A673 (cell line): ENCODE data around the gene QKI. TPM values are rescaled to one million over a fixed set of nuclear protein-coding genes. Genes with fewer than 3 reads are reported as not detected.
A peak's percentile ranks its signal among the peaks of the same experiment; 100 is the strongest.
"Not testable (repeated sequence)": the region's sequence is repeated elsewhere in the genome, so short reads cannot be mapped to it uniquely, and the experiment has no call there.

Experiments
- BruUV-seq: library from RNA; stranded (reverse); fragments of 400-500 nt; replicated peaks from 2 replicates; lab custom pipeline; 2021; lab: Mats Ljungman, UMichigan
- CTCF ChIA-PET: fragments of 300-600 bp; sonication (Branson Sonifier 250); formaldehyde crosslinking; loops from one replicate; lab custom pipeline; 2022; ENCODE audit warnings: antibody characterized with exemption; lab: Charles Lee
- POLR2A ChIA-PET: fragments of 300-600 bp; sonication (Branson Sonifier 250); formaldehyde crosslinking; loops from one replicate; lab custom pipeline; 2022; ENCODE audit warnings: antibody characterized with exemption; ENCODE audit not compliant: low non-redundant PET; lab: Charles Lee
- DNase-seq: peaks from one replicate; pipeline ENCODE4 v3.0.0-alpha.2; 2015; ENCODE audit warnings: low spot score
- H3K27ac ChIP-seq: fragments of 200-600 bp; sonication (generic); 2 replicates; pipeline ENCODE4 v1.5.1; 2016; ENCODE audit warnings: mixed run types, low read depth, mild to moderate bottlenecking, mixed read lengths, antibody characterized with exemption, low read length; ENCODE audit not compliant: poor library complexity, severe bottlenecking
- H3K27me3 ChIP-seq: fragments of 200-600 bp; sonication (generic); replicated peaks from 2 replicates; pipeline ENCODE4 v1.6.1; 2017; ENCODE audit warnings: mixed run types, low read depth, mild to moderate bottlenecking, mixed read lengths, antibody characterized with exemption, low read length; ENCODE audit not compliant: insufficient read depth, poor library complexity
- H3K36me3 ChIP-seq: fragments of 200-600 bp; sonication (generic); 2 replicates; pipeline ENCODE4 v1.6.1; 2016; ENCODE audit warnings: mixed run types, mild to moderate bottlenecking, mixed read lengths, antibody characterized with exemption, low read length; ENCODE audit not compliant: insufficient read depth, poor library complexity, severe bottlenecking
- H3K4me1 ChIP-seq: fragments of 200-600 bp; sonication (generic); 2 replicates; pipeline ENCODE4 v1.6.1; 2017; ENCODE audit warnings: mixed run types, mild to moderate bottlenecking, mixed read lengths, antibody characterized with exemption, low read length; ENCODE audit not compliant: insufficient read depth, poor library complexity, severe bottlenecking
- H3K4me3 ChIP-seq: fragments of 200-600 bp; sonication (generic); 2 replicates; pipeline ENCODE4 v1.5.1; 2016; ENCODE audit warnings: low read depth, mixed run types, mild to moderate bottlenecking, mixed read lengths, low read length; ENCODE audit not compliant: poor library complexity, severe bottlenecking
- H3K9me3 ChIP-seq: fragments of 200-600 bp; sonication (generic); 2 replicates; pipeline ENCODE4 v1.6.1; 2016; ENCODE audit warnings: mixed run types, low read depth, mild to moderate bottlenecking, mixed read lengths, antibody characterized with exemption, low read length; ENCODE audit not compliant: poor library complexity, severe bottlenecking
- EZH2 ChIP-seq: fragments of 200-600 bp; sonication (generic); IDR thresholded peaks from 2 replicates; pipeline ENCODE4 v1.6.1; 2017; ENCODE audit warnings: borderline replicate concordance, low read depth, mild to moderate bottlenecking, mixed read lengths, antibody characterized with exemption, low read length; ENCODE audit not compliant: poor library complexity, severe bottlenecking
- intact Hi-C: fragments of 100-400 bp; cut with micrococcal nuclease; formaldehyde crosslinking; loops from one replicate; pipeline ENCODE4 v1.10.0; 2022; ENCODE audit not compliant: unreplicated experiment
- total RNA-seq: library from RNA; stranded (reverse); gene quantifications from 2 replicates; pipeline ENCODE4 v1.2.3, GENCODE V29; 2021
- TF ChIP-seq, protein P1 (sequence below): fragments of 300-800, 200-600 bp; sonication (generic); conservative IDR thresholded peaks from 2 replicates; pipeline ENCODE4 v1.5.1; 2017; ENCODE audit warnings: low read depth, mild to moderate bottlenecking, antibody characterized with exemption, low read length, moderate library complexity, mixed read lengths

The QKI gene
- total RNA-seq, 1 experiment from 2014 or later = 128 TPM

DNA sequence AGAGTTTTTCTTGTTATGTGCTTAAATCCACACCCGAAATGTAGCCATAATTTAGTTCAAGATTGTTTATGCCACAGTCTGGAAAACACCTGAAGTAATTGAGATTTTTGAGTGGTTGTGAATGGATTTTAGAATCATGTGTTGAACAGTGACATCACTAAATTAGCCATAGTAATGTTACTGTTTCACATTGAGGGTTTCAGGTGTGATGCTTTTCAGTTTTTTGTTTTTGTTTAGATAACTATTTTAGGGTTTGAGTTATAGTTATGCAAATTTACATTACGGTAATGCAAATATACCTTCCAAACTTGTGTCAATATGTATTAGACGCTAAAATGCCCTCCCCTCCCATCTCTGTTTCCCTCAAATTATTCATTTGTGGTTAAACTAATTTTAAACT lies 22.9 kb downstream of the QKI start:
- H3K27ac ChIP-seq = no peak overlapping the region
- no peaks in the 10 kb centered on the region for H3K36me3 ChIP-seq
- TF ChIP-seq, protein P1, sequence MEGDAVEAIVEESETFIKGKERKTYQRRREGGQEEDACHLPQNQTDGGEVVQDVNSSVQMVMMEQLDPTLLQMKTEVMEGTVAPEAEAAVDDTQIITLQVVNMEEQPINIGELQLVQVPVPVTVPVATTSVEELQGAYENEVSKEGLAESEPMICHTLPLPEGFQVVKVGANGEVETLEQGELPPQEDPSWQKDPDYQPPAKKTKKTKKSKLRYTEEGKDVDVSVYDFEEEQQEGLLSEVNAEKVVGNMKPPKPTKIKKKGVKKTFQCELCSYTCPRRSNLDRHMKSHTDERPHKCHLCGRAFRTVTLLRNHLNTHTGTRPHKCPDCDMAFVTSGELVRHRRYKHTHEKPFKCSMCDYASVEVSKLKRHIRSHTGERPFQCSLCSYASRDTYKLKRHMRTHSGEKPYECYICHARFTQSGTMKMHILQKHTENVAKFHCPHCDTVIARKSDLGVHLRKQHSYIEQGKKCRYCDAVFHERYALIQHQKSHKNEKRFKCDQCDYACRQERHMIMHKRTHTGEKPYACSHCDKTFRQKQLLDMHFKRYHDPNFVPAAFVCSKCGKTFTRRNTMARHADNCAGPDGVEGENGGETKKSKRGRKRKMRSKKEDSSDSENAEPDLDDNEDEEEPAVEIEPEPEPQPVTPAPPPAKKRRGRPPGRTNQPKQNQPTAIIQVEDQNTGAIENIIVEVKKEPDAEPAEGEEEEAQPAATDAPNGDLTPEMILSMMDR = no peak
- TF ChIP-seq EZH2 = no peak
- H3K27me3 ChIP-seq = no peaks in the 10 kb centered on the region
- no peaks in the 10 kb centered on the region for H3K9me3 ChIP-seq
- H3K4me3 ChIP-seq = no peak overlapping the region
- ChIA-PET POLR2A (no interaction called here), CTCF (no interaction called here)
- H3K4me1 ChIP-seq = peaks cover 3% of the 10 kb centered on the region
- BruUV-seq = no TSS peak
- no peak for DNase-seq
- intact Hi-C loops = no loop called here

- DNase-seq = no peak
- CTCF ChIA-PET = no interaction called here
- peaks cover 3% of the 10 kb centered on the region for H3K4me1 ChIP-seq
- no peaks in the 10 kb centered on the region for H3K9me3 ChIP-seq
- BruUV-seq = no TSS peak
- no peaks in the 10 kb centered on the region for H3K36me3 ChIP-seq
- no peak overlapping the region for H3K4me3 ChIP-seq
- H3K27ac ChIP-seq = no peak overlapping the region
- intact Hi-C loops = no loop called here
- no peaks in the 10 kb centered on the region for H3K27me3 ChIP-seq
- POLR2A ChIA-PET = no interaction called here
- no peak for TF ChIP-seq EZH2
- TF ChIP-seq, protein P1 = no peak
These were observed 23.9 kb downstream of the QKI start for GRCh38 chr6:163438298-163438939.

- no TSS peak for BruUV-seq
- DNase-seq = peak; percentile 32
- H3K27ac ChIP-seq = no peak overlapping the region
- H3K36me3 ChIP-seq = no peaks in the 10 kb centered on the region
- TF ChIP-seq, protein P1 = no peak
- no peak for TF ChIP-seq EZH2
- H3K9me3 ChIP-seq = no peaks in the 10 kb centered on the region
- CTCF ChIA-PET = interaction anchor here (0.8 kb wide), 1 partner anchor 21 kb away, joined by 4 read pairs; no protein-coding TSS in a partner anchor
- no peaks in the 10 kb centered on the region for H3K27me3 ChIP-seq
- no peak overlapping the region for H3K4me3 ChIP-seq
- H3K4me1 ChIP-seq = peaks cover 3% of the 10 kb centered on the region
- POLR2A ChIA-PET = no interaction called here
- intact Hi-C loops = no loop called here
These were observed 24.4 kb downstream of the QKI start for GRCh38 chr6:163438940-163439335.

DNA sequence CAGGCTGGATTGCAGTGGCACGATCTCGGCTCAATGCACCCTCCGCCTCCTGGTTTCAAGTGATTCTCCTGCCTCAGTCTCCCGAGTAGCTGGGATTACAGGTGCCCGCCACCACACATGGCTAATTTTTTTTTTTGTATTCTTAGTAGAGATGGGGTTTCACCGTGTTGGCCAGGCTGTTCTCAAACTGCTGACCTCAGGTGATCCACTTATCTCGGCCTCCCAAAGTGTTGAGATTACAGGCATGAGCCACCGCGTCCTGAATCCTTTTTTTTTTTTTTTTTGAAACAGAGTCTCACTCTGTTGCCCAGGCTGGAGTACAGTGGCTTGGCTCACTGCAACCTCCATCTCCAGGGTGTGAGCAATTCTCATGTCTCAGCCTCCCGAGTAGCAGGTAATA lies 24.9 kb downstream of the QKI start:
- H3K27me3 ChIP-seq, BruUV-seq, H3K9me3 ChIP-seq, H3K36me3 ChIP-seq, H3K27ac ChIP-seq, H3K4me3 ChIP-seq, H3K4me1 ChIP-seq, DNase-seq, POLR2A ChIA-PET, intact Hi-C loops: not testable (repeated sequence)
- CTCF ChIA-PET = interaction anchor here (0.8 kb wide), 1 partner anchor 21 kb away, joined by 4 read pairs; no protein-coding TSS in a partner anchor
